Endothelial cell of umbilical vein (primary cell): Measurements from ENCODE around the gene PARD3B.

Source experiments
- POLR2A ChIP-seq: IDR thresholded peaks from 2 replicates; pipeline ENCODE4 v1.6.1; 2012; ENCODE audit warnings: low read depth, mild to moderate bottlenecking, control low read depth, low read length
- TF ChIP-seq, protein P1 (sequence below), 2 donors: IDR thresholded peaks; 1 replicate in 1 of 2; 2 replicates in 1 of 2; pipeline ENCODE4 v1.5.1; 2011; ENCODE audit warnings: low read length in 2 of 2, mild to moderate bottlenecking in 2 of 2, moderate library complexity in 2 of 2, control low read depth in 1 of 2, inconsistent platforms in 1 of 2, low read depth in 1 of 2; ENCODE audit not compliant: insufficient read depth in 1 of 2; ENCODE audit errors: extremely low read depth in 1 of 2

DNA sequence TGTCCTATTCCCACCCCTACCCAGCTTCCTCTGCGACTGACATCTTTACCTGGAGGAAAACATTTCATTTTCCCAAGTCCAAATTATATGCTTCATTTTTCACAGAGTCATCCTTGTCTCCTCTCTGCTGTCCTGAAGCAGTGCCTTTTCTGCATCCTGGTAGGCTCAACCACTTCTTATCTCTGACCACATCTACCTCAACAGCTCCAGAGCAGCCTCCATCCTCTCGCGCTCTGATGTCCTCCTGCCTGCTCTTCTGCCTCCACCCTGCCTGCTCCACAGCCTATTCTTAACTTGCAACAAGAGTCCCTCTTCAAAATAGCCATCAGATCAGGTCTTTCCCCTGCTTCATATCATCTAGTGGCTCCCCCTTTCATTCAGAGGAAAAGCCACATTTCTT is 457.1 kb downstream of the PARD3B start:
- TF ChIP-seq, protein P1, sequence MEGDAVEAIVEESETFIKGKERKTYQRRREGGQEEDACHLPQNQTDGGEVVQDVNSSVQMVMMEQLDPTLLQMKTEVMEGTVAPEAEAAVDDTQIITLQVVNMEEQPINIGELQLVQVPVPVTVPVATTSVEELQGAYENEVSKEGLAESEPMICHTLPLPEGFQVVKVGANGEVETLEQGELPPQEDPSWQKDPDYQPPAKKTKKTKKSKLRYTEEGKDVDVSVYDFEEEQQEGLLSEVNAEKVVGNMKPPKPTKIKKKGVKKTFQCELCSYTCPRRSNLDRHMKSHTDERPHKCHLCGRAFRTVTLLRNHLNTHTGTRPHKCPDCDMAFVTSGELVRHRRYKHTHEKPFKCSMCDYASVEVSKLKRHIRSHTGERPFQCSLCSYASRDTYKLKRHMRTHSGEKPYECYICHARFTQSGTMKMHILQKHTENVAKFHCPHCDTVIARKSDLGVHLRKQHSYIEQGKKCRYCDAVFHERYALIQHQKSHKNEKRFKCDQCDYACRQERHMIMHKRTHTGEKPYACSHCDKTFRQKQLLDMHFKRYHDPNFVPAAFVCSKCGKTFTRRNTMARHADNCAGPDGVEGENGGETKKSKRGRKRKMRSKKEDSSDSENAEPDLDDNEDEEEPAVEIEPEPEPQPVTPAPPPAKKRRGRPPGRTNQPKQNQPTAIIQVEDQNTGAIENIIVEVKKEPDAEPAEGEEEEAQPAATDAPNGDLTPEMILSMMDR (IDR thresholded peaks at IDR 0.05; ENCODE audit: extremely low read depth in 1 of 2, insufficient read depth in 1 of 2, low read depth in 1 of 2, low read length in 2 of 2) = no peak
- TF ChIP-seq POLR2A = no peak
